GM12878 (cell line): Measurements from ENCODE around the gene PRTFDC1. TPM values are rescaled to one million over a fixed set of nuclear protein-coding genes. Genes with fewer than 3 reads are reported as not detected.

Experiments used
- ATAC-seq: fragments of 200-7000 bp; cut with Tn5 transposase; 3 replicates; pipeline ENCODE4 v1.9.1; 2020; ENCODE audit warnings: mild to moderate bottlenecking, moderate library complexity
- BruUV-seq: library from RNA; stranded (reverse); fragments of 400-500 nt; replicated peaks from 2 replicates; lab custom pipeline; 2021; lab: Mats Ljungman, UMichigan
- CTCF ChIA-PET: fragments of 300-600 bp; sonication (Branson Sonifier 250); formaldehyde crosslinking; extraction: SDS; loops from one replicate; lab custom pipeline; 2021; ENCODE audit warnings: inconsistent platforms; lab: Yijun Ruan, JAX
- POLR2A ChIA-PET: fragments of 350-600 bp; formaldehyde crosslinking; extraction: SDS; loops from one replicate; lab custom pipeline; 2021; ENCODE audit warnings: inconsistent platforms; lab: Charles Lee
- RAD21 ChIA-PET: fragments of 300-600 bp; sonication (Branson Sonifier 250); formaldehyde crosslinking; loops from one replicate; lab custom pipeline; 2023; ENCODE audit warnings: antibody characterized with exemption; ENCODE audit not compliant: unreplicated experiment; lab: Charles Lee
- SMC1A ChIA-PET: fragments of 300-600 bp; sonication (Branson Sonifier 250); formaldehyde crosslinking; loops from one replicate; lab custom pipeline; 2023; ENCODE audit not compliant: unreplicated experiment, uncharacterized antibody; lab: Charles Lee
- DNase-seq: peaks from one replicate; pipeline ENCODE4 v3.0.0-alpha.2; 2011; ENCODE audit warnings: low read depth, low spot score
- FAIRE-seq: peaks from 3 replicates; lab custom pipeline; 2011; peaks lifted over from hg19 to GRCh38; lab: Jason Lieb, UNC
- H2AFZ ChIP-seq: 2 replicates; pipeline ENCODE4 v1.6.0; 2011; ENCODE audit warnings: low read depth, low read length, control low read depth; ENCODE audit not compliant: control insufficient read depth
- H3K27ac ChIP-seq: 2 replicates; pipeline ENCODE4 v1.5.1; 2011; ENCODE audit warnings: control low read depth; ENCODE audit not compliant: control insufficient read depth, insufficient read depth
- H3K27me3 ChIP-seq, 2 experiments: replicated peaks in 1 of 2; 2 replicates each; pipeline versions ENCODE4 v1.6.0 to v1.6.1; 2011; ENCODE audit warnings: low read length in 1 of 2; ENCODE audit not compliant: control insufficient read depth in 2 of 2, insufficient read depth in 2 of 2
- H3K36me3 ChIP-seq, 2 experiments: 2 replicates each; pipeline ENCODE4 v1.5.1; 2011; ENCODE audit warnings: low read length in 1 of 2; ENCODE audit not compliant: control insufficient read depth in 2 of 2, insufficient read depth in 2 of 2
- H3K4me1 ChIP-seq: 2 replicates; pipeline ENCODE4 v1.6.1; 2011; ENCODE audit warnings: mild to moderate bottlenecking, low read length, moderate library complexity, mixed read lengths; ENCODE audit not compliant: control insufficient read depth, insufficient read depth
- H3K4me2 ChIP-seq: 2 replicates; pipeline ENCODE4 v1.6.0; 2011; ENCODE audit warnings: control low read depth; ENCODE audit not compliant: control insufficient read depth, insufficient read depth
- H3K4me3 ChIP-seq: fragments of 200-600 bp; sonication (generic); 2 replicates; pipeline ENCODE4 v1.5.1; 2016
- H3K79me2 ChIP-seq: 2 replicates; pipeline ENCODE4 v1.6.0; 2011; ENCODE audit warnings: low read length; ENCODE audit not compliant: control insufficient read depth, insufficient read depth
- H3K9ac ChIP-seq: 2 replicates; pipeline ENCODE4 v1.8.0; 2011; ENCODE audit warnings: low read length, control low read depth, mixed read lengths; ENCODE audit not compliant: control insufficient read depth, insufficient read depth
- H3K9me3 ChIP-seq: replicated peaks from 3 replicates; pipeline ENCODE4 v1.5.1; 2011; ENCODE audit warnings: mild to moderate bottlenecking, low read length; ENCODE audit not compliant: control insufficient read depth, insufficient read depth
- H4K20me1 ChIP-seq: 2 replicates; pipeline ENCODE4 v1.6.0; 2011; ENCODE audit not compliant: control insufficient read depth, insufficient read depth
- MEF2B ChIP-seq: fragments of 450-650 bp; IDR thresholded peaks from 2 replicates; pipeline ENCODE4 v1.6.1; 2018; ENCODE audit warnings: mild to moderate bottlenecking, moderate library complexity; ENCODE audit not compliant: partially characterized antibody, poor library complexity, severe bottlenecking
- NFIC ChIP-seq: IDR thresholded peaks from 2 replicates; pipeline ENCODE4 v1.6.1; 2012; ENCODE audit warnings: low read depth, mild to moderate bottlenecking, inconsistent platforms, low read length, moderate library complexity
- TCF7 ChIP-seq: IDR thresholded peaks from 2 replicates; pipeline ENCODE4 v1.6.1; 2014; ENCODE audit warnings: antibody characterized with exemption, borderline replicate concordance
- whole genome bisulfite sequencing: methylation state at CpG from one replicate; pipeline ENCODE4 v1.1.6; 2016; ENCODE audit warnings: low lambda C conversion rate; ENCODE audit not compliant: insufficient replicate concordance, insufficient coverage; ENCODE audit errors: missing lambda C conversion rate; 5-methylcytosine and 5-hydroxymethylcytosine counted together
- in situ Hi-C: fragments of 300-500 bp; cut with MboI; formaldehyde crosslinking; loops from 9 replicates; pipeline ENCODE4 v1.14.3; 2018; ENCODE audit warnings: mixed read lengths
- intact Hi-C: fragments of 100-400 bp; cut with micrococcal nuclease; formaldehyde crosslinking; loops from one replicate; pipeline ENCODE4 v1.14.2; 2022; ENCODE audit not compliant: unreplicated experiment
- polyA plus RNA-seq, 11 experiments: library from polyadenylated mRNA; depleted of rRNA in 4 of 11; unstranded in 6 of 11; stranded (reverse) in 5 of 11; fragments of >200 nt; fragmentation: Nextera tagmentation in 4 of 11; fragmentation: Illumina TruSeq in 1 of 11; extraction: Ambion mirVana in 4 of 11; extraction: Trizol in 1 of 11; gene quantifications; 1 replicate in 1 of 11; 2 replicates in 10 of 11; pipeline versions ENCODE4 v1.2.1 to v1.2.3, GENCODE V29; 2011 to 2016; ENCODE audit warnings: inconsistent platforms in 2 of 11, missing spikeins in 2 of 11, low read depth in 1 of 11
- total RNA-seq, 4 experiments: library from RNA; depleted of rRNA in 3 of 4; stranded (reverse); fragments of >200 nt in 3 of 4; fragmentation: Illumina TruSeq in 1 of 4; extraction: Trizol in 1 of 4; gene quantifications; 2 replicates each; pipeline versions ENCODE4 v1.2.1 to v1.2.3, GENCODE V29; 2013 to 2021
- TF ChIP-seq, protein P1 (sequence below): fragments of 450-650 bp; formaldehyde crosslinking; IDR thresholded peaks from 2 replicates; pipeline ENCODE4 v1.4.0; 2020; ENCODE audit warnings: mild to moderate bottlenecking, moderate library complexity
- TF ChIP-seq, protein P2 (sequence below): fragments of 450-650 bp; IDR thresholded peaks from 2 replicates; pipeline ENCODE4 v1.6.1; 2017; ENCODE audit warnings: antibody characterized with exemption, mild to moderate bottlenecking, moderate library complexity
- TF ChIP-seq, protein P3 (sequence below): IDR thresholded peaks from 2 replicates; pipeline ENCODE4 v1.6.1; 2011; ENCODE audit warnings: mild to moderate bottlenecking, low read depth, low read length, moderate library complexity; ENCODE audit not compliant: insufficient replicate concordance
- TF ChIP-seq, protein P4 (sequence below): IDR thresholded peaks from 2 replicates; pipeline ENCODE4 v1.6.1; 2011; ENCODE audit warnings: borderline replicate concordance, low read depth, mild to moderate bottlenecking, moderate library complexity, mixed read lengths, low read length; ENCODE audit not compliant: insufficient read depth; ENCODE audit errors: extremely low read length
- TF ChIP-seq, protein P5 (sequence below): IDR thresholded peaks from 2 replicates; pipeline ENCODE4 v1.6.1; 2012; ENCODE audit warnings: mild to moderate bottlenecking, low read depth, low read length

The PRTFDC1 gene
- total and polyA plus RNA-seq, 10 of the 15 experiments (the other 5 are each of a cell fraction or from before 2014, with no cell fraction given) = 5.5 to 17.3 (median 11.3) TPM

DNA sequence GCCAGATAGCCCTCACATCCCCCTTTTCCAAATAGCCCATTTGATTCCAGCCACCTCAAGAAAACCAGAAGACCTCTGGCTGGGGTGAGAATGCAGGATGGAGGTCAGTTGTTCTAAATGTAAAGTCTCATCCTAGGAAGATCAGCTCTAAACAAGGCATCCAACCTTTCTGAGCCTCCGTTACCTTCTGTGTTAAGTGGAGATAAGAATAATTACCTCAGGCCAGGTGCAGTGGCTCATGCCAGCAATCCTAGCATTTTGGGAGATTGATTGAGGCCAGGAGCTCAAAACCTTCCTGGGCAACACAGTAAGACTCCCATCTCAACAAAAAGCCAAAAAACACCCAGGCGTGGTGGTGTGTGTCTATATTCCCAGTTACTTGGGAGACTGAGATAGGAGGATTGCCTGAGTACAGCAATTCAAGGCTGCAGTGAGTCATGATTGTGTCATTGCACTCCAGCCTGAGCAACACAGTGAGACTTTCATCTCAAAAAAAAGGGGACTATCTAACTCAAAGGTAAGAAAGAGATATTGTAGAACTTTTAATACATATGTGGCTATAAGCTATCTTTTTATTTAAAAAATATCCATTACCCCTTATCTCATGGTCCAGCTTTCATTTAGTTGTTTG lies 43.5 kb downstream of the PRTFDC1 start:
- no peaks in the 10 kb centered on the region for H3K79me2 ChIP-seq
- ATAC-seq = peak; percentile 65
- H3K9ac ChIP-seq = no peak overlapping the region
- WGBS = 29% methylated on average over 2 of the region's 2 CpGs
- no peak overlapping the region for H3K4me3 ChIP-seq
- no peak for DNase-seq
- CTCF ChIA-PET = interaction anchor here (0.8 to 3.3 kb wide), 7 partner anchors 8 to 171 kb away, joined by 3 to 25 read pairs (median 3); partner anchors contain the start of gene PRTFDC1
- intact Hi-C loops (no loop called here), in situ Hi-C loops (loop anchor here (25.0 kb wide), 1 partner anchor 1528 kb away; the partner anchor contains the start of gene APBB1IP)
- no peaks in the 10 kb centered on the region; the same call in 2 of the 3 replicates for H3K9me3 ChIP-seq
- H3K36me3 ChIP-seq = no peaks in the 10 kb centered on the region
- POLR2A ChIA-PET = interaction anchor here (1.2 to 4.1 kb wide), 3 partner anchors 8 to 21 kb away, joined by 4 to 22 read pairs (median 18); no protein-coding TSS in a partner anchor
- FAIRE-seq = no peak
- H4K20me1 ChIP-seq = no peaks in the 10 kb centered on the region
- RAD21 ChIA-PET = interaction anchor here (0.9 to 5.4 kb wide), 11 partner anchors 8 to 262 kb away, joined by 3 to 52 read pairs (median 4); no protein-coding TSS in a partner anchor
- SMC1A ChIA-PET = interaction anchor here (0.9 to 14.7 kb wide), 16 partner anchors 7 to 199 kb away, joined by 3 to 338 read pairs (median 5); no protein-coding TSS in a partner anchor
- H2AFZ ChIP-seq = no peak overlapping the region
- H3K27ac ChIP-seq = no peak overlapping the region
- no peaks in the 10 kb centered on the region for H3K27me3 ChIP-seq
- BruUV-seq = no TSS peak
- no peak overlapping the region for H3K4me2 ChIP-seq
- no peaks in the 10 kb centered on the region for H3K4me1 ChIP-seq
- TF ChIP-seq, protein P1, sequence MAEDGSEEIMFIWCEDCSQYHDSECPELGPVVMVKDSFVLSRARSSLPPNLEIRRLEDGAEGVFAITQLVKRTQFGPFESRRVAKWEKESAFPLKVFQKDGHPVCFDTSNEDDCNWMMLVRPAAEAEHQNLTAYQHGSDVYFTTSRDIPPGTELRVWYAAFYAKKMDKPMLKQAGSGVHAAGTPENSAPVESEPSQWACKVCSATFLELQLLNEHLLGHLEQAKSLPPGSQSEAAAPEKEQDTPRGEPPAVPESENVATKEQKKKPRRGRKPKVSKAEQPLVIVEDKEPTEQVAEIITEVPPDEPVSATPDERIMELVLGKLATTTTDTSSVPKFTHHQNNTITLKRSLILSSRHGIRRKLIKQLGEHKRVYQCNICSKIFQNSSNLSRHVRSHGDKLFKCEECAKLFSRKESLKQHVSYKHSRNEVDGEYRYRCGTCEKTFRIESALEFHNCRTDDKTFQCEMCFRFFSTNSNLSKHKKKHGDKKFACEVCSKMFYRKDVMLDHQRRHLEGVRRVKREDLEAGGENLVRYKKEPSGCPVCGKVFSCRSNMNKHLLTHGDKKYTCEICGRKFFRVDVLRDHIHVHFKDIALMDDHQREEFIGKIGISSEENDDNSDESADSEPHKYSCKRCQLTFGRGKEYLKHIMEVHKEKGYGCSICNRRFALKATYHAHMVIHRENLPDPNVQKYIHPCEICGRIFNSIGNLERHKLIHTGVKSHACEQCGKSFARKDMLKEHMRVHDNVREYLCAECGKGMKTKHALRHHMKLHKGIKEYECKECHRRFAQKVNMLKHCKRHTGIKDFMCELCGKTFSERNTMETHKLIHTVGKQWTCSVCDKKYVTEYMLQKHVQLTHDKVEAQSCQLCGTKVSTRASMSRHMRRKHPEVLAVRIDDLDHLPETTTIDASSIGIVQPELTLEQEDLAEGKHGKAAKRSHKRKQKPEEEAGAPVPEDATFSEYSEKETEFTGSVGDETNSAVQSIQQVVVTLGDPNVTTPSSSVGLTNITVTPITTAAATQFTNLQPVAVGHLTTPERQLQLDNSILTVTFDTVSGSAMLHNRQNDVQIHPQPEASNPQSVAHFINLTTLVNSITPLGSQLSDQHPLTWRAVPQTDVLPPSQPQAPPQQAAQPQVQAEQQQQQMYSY (CRISPR knock-in tag) = no peak
- TF ChIP-seq, protein P2, sequence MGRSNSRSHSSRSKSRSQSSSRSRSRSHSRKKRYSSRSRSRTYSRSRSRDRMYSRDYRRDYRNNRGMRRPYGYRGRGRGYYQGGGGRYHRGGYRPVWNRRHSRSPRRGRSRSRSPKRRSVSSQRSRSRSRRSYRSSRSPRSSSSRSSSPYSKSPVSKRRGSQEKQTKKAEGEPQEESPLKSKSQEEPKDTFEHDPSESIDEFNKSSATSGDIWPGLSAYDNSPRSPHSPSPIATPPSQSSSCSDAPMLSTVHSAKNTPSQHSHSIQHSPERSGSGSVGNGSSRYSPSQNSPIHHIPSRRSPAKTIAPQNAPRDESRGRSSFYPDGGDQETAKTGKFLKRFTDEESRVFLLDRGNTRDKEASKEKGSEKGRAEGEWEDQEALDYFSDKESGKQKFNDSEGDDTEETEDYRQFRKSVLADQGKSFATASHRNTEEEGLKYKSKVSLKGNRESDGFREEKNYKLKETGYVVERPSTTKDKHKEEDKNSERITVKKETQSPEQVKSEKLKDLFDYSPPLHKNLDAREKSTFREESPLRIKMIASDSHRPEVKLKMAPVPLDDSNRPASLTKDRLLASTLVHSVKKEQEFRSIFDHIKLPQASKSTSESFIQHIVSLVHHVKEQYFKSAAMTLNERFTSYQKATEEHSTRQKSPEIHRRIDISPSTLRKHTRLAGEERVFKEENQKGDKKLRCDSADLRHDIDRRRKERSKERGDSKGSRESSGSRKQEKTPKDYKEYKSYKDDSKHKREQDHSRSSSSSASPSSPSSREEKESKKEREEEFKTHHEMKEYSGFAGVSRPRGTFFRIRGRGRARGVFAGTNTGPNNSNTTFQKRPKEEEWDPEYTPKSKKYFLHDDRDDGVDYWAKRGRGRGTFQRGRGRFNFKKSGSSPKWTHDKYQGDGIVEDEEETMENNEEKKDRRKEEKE = no peak
- TF ChIP-seq, protein P3, sequence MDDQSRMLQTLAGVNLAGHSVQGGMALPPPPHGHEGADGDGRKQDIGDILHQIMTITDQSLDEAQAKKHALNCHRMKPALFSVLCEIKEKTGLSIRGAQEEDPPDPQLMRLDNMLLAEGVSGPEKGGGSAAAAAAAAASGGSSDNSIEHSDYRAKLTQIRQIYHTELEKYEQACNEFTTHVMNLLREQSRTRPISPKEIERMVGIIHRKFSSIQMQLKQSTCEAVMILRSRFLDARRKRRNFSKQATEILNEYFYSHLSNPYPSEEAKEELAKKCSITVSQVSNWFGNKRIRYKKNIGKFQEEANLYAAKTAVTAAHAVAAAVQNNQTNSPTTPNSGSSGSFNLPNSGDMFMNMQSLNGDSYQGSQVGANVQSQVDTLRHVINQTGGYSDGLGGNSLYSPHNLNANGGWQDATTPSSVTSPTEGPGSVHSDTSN = no peak
- TF ChIP-seq TCF7 (no peak), MEF2B (no peak), NFIC (no peak)
- TF ChIP-seq, protein P4, sequence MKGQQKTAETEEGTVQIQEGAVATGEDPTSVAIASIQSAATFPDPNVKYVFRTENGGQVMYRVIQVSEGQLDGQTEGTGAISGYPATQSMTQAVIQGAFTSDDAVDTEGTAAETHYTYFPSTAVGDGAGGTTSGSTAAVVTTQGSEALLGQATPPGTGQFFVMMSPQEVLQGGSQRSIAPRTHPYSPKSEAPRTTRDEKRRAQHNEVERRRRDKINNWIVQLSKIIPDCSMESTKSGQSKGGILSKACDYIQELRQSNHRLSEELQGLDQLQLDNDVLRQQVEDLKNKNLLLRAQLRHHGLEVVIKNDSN = no peak
- TF ChIP-seq, protein P5, sequence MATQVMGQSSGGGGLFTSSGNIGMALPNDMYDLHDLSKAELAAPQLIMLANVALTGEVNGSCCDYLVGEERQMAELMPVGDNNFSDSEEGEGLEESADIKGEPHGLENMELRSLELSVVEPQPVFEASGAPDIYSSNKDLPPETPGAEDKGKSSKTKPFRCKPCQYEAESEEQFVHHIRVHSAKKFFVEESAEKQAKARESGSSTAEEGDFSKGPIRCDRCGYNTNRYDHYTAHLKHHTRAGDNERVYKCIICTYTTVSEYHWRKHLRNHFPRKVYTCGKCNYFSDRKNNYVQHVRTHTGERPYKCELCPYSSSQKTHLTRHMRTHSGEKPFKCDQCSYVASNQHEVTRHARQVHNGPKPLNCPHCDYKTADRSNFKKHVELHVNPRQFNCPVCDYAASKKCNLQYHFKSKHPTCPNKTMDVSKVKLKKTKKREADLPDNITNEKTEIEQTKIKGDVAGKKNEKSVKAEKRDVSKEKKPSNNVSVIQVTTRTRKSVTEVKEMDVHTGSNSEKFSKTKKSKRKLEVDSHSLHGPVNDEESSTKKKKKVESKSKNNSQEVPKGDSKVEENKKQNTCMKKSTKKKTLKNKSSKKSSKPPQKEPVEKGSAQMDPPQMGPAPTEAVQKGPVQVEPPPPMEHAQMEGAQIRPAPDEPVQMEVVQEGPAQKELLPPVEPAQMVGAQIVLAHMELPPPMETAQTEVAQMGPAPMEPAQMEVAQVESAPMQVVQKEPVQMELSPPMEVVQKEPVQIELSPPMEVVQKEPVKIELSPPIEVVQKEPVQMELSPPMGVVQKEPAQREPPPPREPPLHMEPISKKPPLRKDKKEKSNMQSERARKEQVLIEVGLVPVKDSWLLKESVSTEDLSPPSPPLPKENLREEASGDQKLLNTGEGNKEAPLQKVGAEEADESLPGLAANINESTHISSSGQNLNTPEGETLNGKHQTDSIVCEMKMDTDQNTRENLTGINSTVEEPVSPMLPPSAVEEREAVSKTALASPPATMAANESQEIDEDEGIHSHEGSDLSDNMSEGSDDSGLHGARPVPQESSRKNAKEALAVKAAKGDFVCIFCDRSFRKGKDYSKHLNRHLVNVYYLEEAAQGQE = no peak
